ENCODE measurements around the gene PSMD5. TPM values are rescaled to one million over a fixed set of nuclear protein-coding genes. Genes with fewer than 3 reads are reported as not detected.

PSMD5 gene
- total RNA-seq, 1 donor from 2014 or later, result 27.5 TPM

GRCh38 chr9:120778758-120779157 is 64.0 kb downstream of the PSMD5 start:
- Histone ChIP-seq H3K27ac (no peak overlapping the region), H3K36me3 (peaks cover 0 to 41% of the 10 kb centered on the region in 2 donors), H3K4me3 (no peak overlapping the region), H3K27me3 (no peaks in the 10 kb centered on the region), H3K9me3 (no peaks in the 10 kb centered on the region), H3K4me1 (peaks cover 16% of the 10 kb centered on the region)
- TF ChIP-seq POLR2AphosphoS5 (IDR thresholded peaks at IDR 0.05; ENCODE audit: insufficient read depth in 1 of 2, low read depth in 1 of 2), result peak in 1 of 2 donors; percentile 15
- TF ChIP-seq CTCF (IDR thresholded peaks at IDR 0.05), result no peak
- intact Hi-C loops (cut with DNase I), result no loop called here
- no peak for DNase-seq (ENCODE audit: extremely low spot score in 2 of 2)

GRCh38 chr9:120777229-120777628 is 65.5 kb downstream of the PSMD5 start:
- Histone ChIP-seq H3K27ac (no peak overlapping the region), H3K9me3 (no peaks in the 10 kb centered on the region), H3K36me3 (peaks cover 0 to 53% of the 10 kb centered on the region in 2 donors), H3K4me1 (peaks cover under 1% of the 10 kb centered on the region), H3K4me3 (no peak overlapping the region), H3K27me3 (no peaks in the 10 kb centered on the region)
- DNase-seq (ENCODE audit: extremely low spot score in 2 of 2), result no peak
- no peak for TF ChIP-seq CTCF (IDR thresholded peaks at IDR 0.05)
- intact Hi-C loops (cut with DNase I), result no loop called here

- peaks cover 0 to 56% of the 10 kb centered on the region in 2 donors for H3K36me3 ChIP-seq
- H3K27ac ChIP-seq, result no peak overlapping the region
- TF ChIP-seq POLR2A (IDR thresholded peaks at IDR 0.05) (no peak), CTCF (IDR thresholded peaks at IDR 0.05) (no peak), POLR2AphosphoS5 (IDR thresholded peaks at IDR 0.05; ENCODE audit: insufficient read depth in 1 of 2, low read depth in 1 of 2) (no peak)
- intact Hi-C loops (cut with DNase I), result no loop called here
- no peak overlapping the region for H3K4me3 ChIP-seq
- H3K9me3 ChIP-seq, result no peaks in the 10 kb centered on the region
- DNase-seq (ENCODE audit: extremely low spot score in 2 of 2), result no peak
- no peaks in the 10 kb centered on the region for H3K27me3 ChIP-seq
- no peaks in the 10 kb centered on the region for H3K4me1 ChIP-seq
Measured at GRCh38 chr9:120776788-120777187, 65.9 kb downstream of the PSMD5 start.

GRCh38 chr9:120775859-120776258 is 66.9 kb downstream of the PSMD5 start:
- no peak for TF ChIP-seq CTCF (IDR thresholded peaks at IDR 0.05)
- peak in 1 of 2 donors; percentile 9 for TF ChIP-seq POLR2AphosphoS5 (IDR thresholded peaks at IDR 0.05; ENCODE audit: insufficient read depth in 1 of 2, low read depth in 1 of 2)
- no peak for TF ChIP-seq POLR2A (IDR thresholded peaks at IDR 0.05)
- no peak overlapping the region for H3K27ac ChIP-seq
- H3K4me1 ChIP-seq, result no peaks in the 10 kb centered on the region
- H3K9me3 ChIP-seq, result no peaks in the 10 kb centered on the region
- intact Hi-C loops (cut with DNase I), result no loop called here
- no peak overlapping the region for H3K4me3 ChIP-seq
- H3K27me3 ChIP-seq, result no peaks in the 10 kb centered on the region
- DNase-seq (ENCODE audit: extremely low spot score in 2 of 2), result no peak
- H3K36me3 ChIP-seq, result peaks cover 0 to 66% of the 10 kb centered on the region in 2 donors

GRCh38 chr9:120774719-120775118 is 68.0 kb downstream of the PSMD5 start:
- no peaks in the 10 kb centered on the region for H3K27me3 ChIP-seq
- H3K36me3 ChIP-seq, result peaks cover 4 to 70% of the 10 kb centered on the region in 2 donors
- H3K4me3 ChIP-seq, result no peak overlapping the region
- no peak overlapping the region for H3K27ac ChIP-seq
- intact Hi-C loops (cut with DNase I), result no loop called here
- DNase-seq (ENCODE audit: extremely low spot score in 2 of 2), result no peak
- H3K4me1 ChIP-seq, result no peaks in the 10 kb centered on the region
- TF ChIP-seq CTCF (IDR thresholded peaks at IDR 0.05) (no peak), POLR2AphosphoS5 (IDR thresholded peaks at IDR 0.05; ENCODE audit: insufficient read depth in 1 of 2, low read depth in 1 of 2) (no peak), POLR2A (IDR thresholded peaks at IDR 0.05) (no peak)
- H3K9me3 ChIP-seq, result no peaks in the 10 kb centered on the region
